ENCODE results near the gene SEC11A.

Gene SEC11A

DNA sequence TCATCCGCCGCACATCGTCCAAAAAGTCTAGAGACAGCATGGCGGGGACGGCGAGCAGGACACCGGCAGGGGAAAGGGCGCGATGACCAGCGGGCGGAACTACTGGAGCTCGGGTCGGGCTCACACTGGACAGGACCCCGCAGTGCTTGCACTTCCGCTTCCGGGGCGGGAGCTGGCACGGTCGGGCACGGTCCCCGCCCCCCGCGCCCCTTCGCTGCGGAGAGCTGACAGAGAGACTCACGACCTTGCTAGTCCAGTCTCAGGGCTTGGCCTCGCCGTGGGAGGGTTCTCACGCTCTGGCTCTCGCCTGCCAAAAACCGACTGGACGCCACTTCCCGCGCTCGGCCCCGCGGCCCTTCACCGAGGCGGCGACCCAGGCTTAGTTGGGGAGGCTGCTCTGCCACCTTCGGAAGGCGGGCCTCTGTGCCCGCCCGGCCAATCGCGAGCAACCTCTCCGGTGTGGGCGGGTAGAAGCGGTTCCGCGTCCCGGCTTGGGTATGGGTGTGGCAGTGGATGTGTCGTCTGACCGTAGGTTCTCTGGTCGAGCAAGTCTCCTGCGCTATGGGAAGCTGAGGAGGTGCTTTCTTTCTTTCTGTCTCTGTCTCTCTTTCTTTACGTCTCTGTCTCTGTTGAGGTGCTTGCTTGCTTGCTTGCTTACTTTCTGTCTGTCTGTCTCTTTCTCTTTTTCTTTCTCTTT, at the start of gene SEC11A:
Gene SEC11A, minus strand, starts transcription at position 104 of the 697 bp plus-strand sequence. Its CDS starts 64 bp downstream, at position 40.
- peak; percentile 79 for DNase-seq (ENCODE audit: extremely low read depth, low read depth)
- TF ChIP-seq, protein P1, sequence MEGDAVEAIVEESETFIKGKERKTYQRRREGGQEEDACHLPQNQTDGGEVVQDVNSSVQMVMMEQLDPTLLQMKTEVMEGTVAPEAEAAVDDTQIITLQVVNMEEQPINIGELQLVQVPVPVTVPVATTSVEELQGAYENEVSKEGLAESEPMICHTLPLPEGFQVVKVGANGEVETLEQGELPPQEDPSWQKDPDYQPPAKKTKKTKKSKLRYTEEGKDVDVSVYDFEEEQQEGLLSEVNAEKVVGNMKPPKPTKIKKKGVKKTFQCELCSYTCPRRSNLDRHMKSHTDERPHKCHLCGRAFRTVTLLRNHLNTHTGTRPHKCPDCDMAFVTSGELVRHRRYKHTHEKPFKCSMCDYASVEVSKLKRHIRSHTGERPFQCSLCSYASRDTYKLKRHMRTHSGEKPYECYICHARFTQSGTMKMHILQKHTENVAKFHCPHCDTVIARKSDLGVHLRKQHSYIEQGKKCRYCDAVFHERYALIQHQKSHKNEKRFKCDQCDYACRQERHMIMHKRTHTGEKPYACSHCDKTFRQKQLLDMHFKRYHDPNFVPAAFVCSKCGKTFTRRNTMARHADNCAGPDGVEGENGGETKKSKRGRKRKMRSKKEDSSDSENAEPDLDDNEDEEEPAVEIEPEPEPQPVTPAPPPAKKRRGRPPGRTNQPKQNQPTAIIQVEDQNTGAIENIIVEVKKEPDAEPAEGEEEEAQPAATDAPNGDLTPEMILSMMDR (IDR thresholded peaks at IDR 0.05; ENCODE audit: low read depth, low read length), result no peak

DNA sequence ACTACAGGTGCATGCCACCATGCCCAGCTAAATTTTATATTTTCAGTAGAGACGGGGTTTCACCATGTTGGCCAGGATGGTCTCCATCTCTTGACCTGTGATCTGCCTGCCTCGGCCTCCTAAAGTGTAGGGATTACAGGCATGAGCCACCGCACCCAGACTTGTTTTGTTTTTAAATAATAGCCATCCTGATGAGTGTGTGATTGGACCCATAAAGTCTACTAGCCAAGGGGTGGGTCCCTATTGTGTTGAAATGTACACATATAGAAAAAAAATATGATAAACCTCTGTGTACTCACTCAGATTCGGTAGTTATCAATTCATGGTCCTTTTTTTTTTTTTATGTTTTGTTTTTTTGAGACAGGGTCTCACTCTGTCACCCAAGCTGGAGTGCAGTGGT, 49.7 kb upstream of the SEC11A start:
- no peak for DNase-seq (ENCODE audit: extremely low read depth, low read depth)
- TF ChIP-seq, protein P1 (IDR thresholded peaks at IDR 0.05; ENCODE audit: low read depth, low read length), result no peak

DNA sequence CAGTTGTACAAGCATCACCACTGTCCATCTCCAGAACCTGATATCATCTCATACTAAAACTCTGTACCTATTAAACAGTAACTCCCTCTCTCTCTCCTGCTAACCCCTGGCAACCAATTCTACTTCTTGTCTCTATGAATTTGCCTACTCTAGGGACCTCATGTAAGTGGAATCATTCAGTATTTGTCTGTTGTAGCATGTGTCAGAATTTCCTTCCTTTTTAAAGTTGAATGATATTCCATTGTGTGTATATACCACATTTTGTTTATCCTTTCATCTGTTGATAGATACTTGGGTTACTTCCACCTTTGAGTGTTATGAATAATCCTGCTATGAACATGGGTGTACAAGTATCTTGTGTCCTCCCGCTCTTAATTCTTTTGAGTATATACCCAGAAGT, 49.0 kb upstream of the SEC11A start:
- DNase-seq (ENCODE audit: extremely low read depth, low read depth), result no peak

DNA sequence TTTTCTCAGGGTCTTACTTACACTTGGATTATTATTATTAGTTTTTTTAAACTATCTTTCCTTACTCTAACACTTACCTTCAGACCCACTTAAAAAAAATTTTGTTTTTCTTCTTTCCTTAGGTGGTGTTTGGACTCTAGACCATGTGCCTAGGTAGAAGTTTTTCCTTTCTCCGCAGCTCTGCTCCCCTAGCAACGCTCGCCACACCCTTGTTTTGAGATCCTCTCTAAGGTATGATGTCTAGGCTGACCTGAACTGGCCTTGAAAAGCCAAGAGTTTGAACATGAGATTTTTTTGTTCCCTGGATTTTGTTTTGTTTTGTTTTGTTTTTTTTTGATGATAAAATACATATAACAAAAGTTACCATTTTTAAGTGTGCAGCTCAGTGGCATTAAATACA, 48.6 kb upstream of the SEC11A start:
- TF ChIP-seq, protein P1 (IDR thresholded peaks at IDR 0.05; ENCODE audit: low read depth, low read length), result no peak

More for the DNA sequence above, 49.0 kb upstream of the SEC11A start:
- TF ChIP-seq, protein P1 (IDR thresholded peaks at IDR 0.05; ENCODE audit: low read depth, low read length), result no peak

DNA sequence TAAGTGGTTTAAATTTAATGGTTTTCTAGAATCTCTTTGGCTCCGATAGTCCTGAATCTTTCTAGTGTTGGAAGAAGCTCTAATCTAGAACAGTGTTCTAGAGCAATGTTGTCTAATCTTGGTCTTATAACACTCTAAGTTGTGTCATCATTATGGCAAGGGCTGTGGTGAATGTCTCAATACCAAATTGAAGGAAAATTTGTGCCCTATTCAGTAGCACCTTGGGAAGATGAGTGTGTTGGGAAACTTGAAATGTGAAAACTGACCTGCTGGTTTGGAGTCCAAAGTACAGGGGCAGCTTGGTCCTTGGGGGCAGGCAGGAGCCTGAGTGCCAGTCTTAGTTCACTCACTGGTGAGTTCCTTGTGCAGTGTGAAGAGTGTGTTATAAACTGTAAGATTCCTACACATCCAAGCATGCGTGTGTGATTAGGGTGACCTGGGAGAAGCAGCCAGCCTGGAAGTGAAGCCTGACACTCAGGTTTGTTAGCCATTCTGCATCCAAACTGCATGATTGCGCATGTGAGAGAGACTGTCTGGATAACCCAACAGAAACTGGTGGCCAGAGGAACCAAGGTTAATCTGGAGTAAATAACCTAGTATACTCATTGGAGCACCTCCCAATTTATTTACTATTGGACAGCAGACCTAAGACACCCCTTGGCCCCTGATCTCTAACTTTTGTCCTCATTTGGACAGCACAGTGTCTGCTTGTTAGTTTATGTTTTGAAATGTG, 47.1 kb upstream of the SEC11A start:
- TF ChIP-seq, protein P1 (IDR thresholded peaks at IDR 0.05; ENCODE audit: low read depth, low read length), result no peak
- DNase-seq (ENCODE audit: extremely low read depth, low read depth), result no peak

More for the DNA sequence above, 48.6 kb upstream of the SEC11A start:
- no peak for DNase-seq (ENCODE audit: extremely low read depth, low read depth)

DNA sequence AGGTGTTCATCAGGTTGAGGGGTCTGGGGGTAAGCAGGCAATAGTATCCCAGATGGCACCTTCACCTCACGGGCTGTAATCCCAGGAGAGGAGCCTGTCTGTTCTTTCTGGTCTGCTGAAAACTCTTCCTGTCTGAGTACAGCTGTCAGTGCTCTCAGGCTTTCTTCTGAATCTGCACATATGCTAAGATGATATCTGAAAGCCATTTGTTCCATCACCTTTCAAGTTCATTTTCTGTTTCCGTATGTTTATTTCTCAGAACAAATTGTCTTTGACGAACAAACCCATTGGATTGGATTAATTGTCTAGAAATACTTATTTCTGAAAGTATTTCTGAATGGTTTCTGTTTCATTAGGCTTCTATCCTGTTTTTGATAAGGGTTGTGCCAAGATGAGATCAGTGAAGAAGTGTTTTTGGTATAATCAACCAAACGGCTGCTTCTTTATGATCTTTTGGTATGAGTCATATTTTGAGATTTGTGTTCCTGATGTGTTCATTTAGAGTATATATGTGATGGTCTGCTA, 45.7 kb upstream of the SEC11A start:
- TF ChIP-seq, protein P1 (IDR thresholded peaks at IDR 0.05; ENCODE audit: low read depth, low read length), result no peak
- DNase-seq (ENCODE audit: extremely low read depth, low read depth), result no peak

DNA sequence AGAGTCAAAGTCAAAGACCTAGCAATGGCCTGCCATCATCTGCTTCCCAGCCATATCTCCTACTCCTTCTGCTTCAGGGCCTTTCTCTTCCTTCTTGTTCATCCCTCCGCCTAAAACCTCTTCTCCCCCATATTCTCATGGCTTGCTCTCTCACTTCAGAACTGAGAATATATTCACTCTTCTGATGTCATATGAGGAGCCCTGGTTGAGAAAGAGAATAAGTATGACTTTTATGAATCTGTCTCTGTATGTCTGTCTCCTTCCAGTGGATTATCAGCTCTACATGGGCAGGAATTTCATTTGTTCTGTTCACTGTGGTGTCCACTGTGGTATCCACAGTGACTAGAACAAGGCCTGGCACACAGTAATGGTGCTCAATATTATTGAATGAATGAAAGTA, 44.3 kb upstream of the SEC11A start:
- TF ChIP-seq, protein P1 (IDR thresholded peaks at IDR 0.05; ENCODE audit: low read depth, low read length), result no peak
- no peak for DNase-seq (ENCODE audit: extremely low read depth, low read depth)

Measured in AG09319 (cell line).